ENCODE data around the gene PSTK.

The PSTK gene

DNA sequence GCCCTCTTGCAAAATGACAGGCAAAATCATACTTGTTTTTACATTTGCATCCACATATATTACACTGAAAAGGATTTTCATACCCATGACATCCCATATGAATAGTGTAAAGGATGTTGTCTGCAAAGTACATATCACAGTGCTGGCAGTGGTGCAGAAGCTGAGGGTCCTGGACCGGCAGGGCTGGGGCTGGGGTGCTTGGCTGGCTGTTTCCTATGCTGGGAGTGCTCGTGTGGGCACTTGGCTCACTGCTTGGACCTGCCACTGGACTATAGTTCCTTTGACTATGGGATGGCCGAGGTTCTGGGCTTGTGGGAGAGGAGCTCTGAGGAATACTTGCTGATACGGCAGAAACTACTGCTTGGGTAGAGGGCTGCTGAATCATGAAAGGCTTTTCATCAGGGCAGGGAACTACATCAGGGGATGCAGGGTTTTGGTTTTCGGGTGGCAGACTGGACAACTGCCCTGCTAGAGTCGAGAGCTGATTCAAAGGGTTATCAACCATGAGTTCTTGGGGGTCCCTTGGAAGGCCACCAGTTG, 13.7 kb downstream of the PSTK start:
- no peak for DNase-seq

DNA sequence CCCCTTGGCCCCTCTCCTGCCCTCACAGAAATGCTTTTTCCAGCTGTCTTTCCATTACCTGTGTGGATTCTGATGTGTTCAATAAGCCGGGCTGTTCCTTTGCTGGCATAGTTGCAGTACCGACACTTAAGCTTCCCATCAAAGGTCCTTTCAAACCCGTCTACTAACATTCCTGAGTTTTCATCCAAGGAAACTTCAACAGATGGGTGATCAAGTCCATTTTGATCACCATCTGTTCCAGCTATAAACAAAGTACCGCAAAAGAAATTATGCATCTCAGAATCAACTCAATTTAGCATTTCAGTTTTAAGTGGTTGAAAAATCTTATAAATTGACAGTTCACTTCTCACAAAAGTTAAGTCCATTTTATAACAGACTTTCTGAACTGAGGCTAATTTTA, 15.7 kb downstream of the PSTK start:
- no peak for DNase-seq

DNA sequence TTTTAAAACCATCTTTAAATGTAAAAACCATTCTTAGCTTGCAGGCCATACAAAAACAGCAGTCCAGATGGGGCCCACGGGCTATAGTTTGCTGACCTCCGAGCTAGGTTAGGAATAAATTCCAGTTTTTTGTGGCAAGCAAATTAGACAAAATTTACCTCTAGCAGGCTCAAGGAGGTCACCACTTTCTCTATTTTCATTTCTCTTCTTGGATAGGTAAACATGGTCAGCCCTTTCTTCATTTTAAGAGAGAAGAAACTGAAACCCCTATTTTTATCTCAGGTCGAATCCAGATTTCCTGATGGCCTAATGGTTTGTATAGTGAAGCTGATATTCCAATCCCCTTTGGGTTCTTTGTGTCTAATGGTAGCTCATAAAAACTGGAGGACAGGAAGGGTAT, 17.7 kb downstream of the PSTK start:
- no peak for DNase-seq

DNA sequence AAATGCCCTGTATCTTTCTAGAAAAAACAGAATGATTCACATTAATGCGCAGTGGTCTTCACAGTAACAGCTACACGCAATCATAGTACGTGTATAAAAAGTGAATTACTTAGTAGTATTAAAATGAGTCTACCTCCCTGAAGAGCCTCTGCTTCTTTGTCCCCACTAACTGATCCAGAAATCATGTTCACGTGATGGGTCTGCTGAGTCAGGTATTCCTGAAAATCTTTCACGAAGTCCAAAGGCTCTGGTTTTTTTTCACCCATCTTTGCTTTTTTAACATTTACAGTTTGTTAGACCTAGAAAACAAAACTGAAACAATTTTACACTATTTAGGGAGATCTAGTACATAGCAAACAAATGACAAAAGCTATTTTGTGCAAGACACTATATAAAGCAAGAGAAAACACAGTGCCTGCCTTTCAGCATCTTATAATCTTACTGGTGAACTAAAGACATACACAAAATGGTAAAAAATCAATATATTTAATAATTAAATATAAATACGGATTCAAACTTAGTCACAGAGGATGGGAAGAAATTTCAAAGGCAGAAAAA, 18.2 kb downstream of the PSTK start:
- DNase-seq, result no peak

DNA sequence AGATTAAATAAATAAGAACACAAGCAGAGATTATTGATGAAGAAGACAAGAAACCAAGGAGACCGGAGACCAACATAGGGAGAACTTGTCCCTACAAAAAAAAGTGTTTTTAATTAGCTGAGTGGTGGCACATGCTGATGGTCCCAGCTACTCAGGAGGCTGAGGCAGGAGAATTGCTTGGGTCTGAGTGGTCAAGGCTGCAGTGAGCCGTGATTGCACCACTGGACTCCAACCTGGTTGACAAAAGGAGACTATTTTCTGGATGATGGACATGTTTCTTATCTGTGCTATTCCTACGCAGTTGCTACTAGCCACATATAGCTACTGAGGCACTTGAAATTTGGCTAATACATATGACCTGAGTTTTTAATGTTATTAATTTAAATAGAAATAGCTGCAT, 18.7 kb downstream of the PSTK start:
- no peak for DNase-seq

DNA sequence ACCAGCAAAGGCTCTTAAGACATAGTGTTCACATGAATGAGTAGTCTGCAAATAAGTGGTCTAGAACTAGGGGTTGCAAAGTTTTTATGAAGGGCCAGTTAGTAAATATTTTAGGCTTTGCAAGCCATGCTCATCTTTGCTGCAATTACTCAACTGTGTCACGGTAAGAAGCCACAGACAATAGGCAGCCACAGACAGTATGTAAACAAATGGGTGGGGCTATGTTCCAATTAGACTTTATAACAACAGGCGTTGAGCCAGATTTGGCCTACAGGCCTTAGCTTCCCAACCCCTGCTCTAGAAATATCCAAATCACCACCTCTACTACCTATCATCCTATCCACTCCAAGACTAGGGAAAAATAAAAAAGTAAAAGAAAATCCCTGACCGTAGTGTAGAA, 19.1 kb downstream of the PSTK start:
- no peak for DNase-seq

DNA sequence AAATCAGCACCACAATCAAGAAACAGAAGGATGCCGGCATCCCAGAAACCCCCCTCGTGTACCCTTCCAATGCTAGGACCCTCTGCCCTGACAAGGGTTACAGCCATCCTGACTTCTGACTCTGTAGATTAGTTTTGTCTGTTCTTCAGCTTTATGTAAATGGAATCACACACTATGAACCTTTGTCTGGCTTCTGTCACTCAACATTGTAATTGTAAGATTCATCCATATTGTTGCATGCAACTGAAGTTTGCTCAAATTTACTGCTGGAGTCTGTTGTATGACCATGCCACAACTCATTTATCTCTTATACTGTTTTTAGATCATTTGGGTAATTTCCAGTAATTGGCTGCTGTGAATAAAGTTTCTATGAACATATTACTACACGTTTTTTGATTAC, 20.0 kb downstream of the PSTK start:
- no peak for DNase-seq

DNA sequence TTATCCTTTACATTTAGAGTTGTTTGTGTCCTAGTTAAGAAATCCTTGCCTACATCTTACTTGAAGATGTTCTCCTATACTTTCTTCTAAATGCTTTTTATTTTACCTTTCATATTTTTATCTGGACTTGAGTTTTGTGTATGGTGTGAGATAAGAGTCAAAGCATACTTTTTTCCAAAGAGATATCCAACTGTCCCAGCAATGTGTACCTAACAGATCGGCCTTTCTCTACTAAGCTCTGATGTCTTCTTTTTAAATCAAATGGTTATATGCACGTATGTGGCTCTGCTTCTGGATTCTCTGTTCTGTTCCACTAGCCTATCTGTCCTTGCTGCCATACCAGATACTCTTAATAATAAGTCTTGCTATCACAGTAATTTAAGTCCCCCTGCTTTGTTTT, 21.2 kb downstream of the PSTK start:
- no peak for DNase-seq

DNA sequence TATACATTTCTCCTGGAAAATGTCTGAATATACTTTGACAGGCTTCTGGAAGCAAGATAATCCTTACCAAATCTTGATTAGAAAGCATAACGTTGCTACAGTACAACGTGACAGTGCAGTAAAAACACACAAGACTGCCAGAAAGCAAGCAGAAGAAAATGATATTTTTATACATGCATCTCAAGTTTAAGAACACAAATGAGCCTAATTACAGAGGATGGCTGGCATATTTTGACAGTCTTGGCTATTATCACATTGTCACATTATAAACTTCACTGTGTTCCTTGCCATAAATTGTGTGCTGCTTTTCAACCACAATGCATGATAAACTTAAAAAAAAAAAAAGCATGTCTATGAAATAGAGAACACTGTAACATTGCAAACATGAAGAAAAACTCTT, 24.1 kb downstream of the PSTK start:
- no peak for DNase-seq

DNA sequence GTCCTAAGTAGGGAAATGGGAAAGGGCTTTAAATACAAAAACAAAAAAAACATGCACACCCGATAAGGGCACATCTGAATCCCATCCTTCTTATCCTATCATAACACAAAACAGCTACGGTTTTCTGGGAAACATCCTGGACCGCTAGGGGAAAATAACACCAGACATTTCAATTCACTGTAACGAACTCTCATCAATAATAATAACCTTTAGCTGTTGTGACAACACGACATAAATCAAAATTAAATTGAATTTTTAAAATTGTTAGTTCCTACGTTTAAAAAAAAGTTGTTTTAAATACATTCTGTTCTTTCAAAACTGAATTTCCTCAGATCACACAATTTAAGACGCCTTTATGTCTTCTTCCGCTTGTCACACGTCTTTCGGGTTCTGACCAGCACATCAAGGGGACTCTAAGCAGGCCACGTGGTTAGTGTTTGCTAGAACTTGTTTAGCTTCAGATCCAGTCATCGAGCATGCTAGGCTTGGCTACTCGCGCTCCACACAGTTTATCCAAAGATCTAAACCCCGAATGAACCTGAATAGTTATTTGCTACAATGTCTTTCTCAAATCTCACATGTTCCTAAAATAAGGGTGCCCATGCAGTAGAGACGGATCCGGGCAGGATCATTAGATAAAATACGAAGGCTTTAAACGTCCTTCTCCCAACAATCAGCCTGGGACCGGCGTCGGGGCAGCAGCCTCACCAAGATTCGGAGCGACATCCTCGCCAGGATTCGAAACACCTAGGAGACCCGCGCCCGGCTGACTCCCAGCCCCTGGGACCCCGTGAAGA, 27.6 kb downstream of the PSTK start:
- DNase-seq, result peak; percentile 44

DNA sequence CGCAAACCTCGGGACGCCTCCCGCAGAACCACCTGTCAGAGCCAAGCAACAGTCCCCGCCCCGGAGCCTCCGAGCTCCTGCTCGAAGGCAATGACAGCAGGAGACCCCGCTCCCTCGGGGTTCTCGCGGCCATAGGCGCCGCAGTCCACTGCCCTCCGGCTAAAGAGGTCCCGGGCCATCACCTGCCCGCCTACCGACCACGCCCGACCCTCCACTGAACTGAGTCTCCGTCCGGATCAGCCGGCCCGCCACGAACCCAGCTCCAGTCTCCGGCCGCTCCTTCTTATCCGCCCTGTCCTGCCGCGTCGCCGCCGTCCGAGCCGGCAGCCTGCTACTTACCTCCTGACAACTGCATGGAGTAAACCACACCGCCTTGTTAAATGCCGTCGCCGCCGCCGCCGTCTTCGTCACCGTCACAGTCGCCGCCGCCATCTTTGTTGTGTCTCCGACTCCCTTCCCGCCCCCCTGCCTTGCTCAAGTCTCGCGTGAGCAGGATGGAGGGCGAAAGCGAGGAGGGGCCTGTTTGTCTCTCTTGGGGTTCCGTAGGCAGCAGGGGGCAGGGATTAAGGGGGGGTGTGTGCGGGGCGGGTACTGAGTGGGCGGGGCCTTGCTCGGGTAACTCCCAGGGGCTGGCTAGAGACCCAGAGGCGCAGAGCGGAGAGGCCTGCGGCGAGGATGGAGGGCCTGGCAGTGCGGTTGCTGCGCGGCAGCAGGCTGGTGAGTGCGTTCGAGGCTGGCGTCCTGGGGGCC, 28.3 kb downstream of the PSTK start, which contains the start of the genes ACADSB and IKZF5:
TSS of gene ACADSB (plus strand) at position 652 of the 750 bp plus-strand sequence. CDS start at position 676, 24 bp downstream.
TSS of gene IKZF5 (minus strand) at position 441 of the 750 bp plus-strand sequence. CDS start 10,170 bp downstream, outside the sequence.
- peak; percentile 91 for DNase-seq

DNA sequence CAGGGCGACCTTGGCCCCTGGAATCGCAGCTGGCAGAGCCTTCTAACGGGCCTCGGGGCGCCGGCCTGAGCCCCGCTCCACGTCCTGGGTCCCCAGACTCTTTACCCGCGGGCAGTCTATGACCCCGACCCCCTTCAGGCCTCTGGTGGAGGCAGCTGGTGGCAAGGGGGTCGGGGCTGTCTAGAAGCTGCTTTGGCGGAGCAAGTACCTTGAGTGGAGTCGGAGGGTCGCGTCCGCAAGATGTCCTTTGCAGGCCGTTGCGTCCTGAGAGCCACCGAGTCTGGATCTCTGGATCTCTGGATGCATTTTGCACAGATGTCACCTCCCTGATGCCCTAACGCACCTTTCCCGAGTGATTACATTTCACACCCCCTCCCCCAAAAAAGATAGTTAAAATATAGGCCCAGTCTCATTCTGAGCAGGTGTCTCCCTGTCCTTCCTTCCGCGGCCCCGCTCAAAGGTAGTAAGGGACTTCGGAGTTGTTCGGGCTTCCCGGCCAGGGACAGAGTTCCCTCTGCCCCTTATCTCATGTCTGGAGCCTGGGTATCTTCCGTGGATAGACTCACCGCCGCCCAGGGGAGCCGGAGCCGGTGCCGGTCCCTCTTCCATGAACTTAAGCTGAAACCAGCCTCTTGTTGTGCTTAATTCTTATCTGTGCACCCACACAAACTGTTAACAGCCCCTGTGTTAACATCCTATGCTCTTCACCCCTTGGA, 29.1 kb downstream of the PSTK start:
- DNase-seq, result peak; percentile 35

DNA sequence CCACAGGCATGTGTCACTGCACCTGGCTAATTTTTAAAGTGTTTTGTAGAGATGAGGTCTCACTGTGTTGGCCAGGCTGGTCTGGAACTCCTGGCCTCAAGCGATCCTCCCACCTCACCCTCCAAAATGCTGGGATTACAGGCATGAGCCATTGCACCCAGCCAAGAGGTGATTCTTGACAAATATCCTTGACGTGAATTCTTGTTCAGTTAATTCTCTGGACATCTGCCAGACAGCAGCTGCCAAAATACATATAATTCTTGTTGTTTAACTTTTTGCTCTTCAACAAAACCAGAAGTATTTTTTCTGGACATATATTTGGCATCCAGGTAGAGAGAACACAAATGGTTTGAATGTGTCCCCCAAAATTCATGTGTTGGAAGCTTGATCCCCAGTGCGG, 31.8 kb downstream of the PSTK start:
- no peak for DNase-seq

DNA sequence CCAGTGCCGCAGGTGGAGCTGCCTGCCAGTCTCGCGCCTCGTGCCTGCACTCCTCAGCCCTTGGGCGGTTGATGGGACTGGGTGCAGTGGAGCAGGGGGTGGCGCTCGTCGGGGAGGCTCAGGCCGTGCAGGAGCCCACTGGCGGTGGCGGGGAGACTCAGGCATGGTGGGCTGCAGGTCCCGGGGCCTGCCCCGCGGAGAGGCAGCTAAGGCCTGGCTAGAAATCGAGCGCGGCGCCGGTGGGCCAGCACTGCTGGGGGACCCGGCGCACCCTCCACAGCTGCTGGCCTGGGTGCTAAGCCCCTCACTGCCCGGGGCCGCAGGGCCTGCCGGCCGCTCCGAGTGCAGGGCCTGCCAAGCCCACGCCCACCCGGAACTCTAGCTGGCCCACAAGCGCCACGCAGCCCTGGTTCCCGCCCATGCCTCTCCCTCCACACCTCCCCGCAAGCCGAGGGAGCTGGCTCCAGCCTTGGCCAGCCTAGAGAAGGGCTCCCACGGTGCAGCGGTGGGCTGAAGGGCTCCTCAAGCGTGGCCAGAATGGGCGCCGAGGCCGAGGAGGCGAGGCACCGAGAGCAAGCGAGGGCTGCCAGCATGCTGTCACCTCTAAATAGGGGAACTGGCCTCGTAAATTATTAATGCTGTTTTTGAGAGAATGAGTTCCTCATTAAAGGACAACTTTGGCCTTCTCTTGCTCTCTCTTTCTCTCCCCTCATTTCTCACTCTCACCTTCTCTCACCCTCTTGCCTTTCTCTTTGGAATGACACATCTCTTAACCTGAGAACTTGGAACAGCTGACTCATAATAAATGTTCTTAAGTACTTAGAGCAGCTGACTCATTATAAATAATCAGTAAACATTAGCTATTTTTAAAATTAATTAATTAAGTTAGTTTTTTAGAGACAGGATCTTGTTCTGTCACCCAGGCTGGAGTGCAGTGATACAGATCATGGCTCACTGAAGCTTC, 33.5 kb downstream of the PSTK start:
- DNase-seq, result no peak

DNA sequence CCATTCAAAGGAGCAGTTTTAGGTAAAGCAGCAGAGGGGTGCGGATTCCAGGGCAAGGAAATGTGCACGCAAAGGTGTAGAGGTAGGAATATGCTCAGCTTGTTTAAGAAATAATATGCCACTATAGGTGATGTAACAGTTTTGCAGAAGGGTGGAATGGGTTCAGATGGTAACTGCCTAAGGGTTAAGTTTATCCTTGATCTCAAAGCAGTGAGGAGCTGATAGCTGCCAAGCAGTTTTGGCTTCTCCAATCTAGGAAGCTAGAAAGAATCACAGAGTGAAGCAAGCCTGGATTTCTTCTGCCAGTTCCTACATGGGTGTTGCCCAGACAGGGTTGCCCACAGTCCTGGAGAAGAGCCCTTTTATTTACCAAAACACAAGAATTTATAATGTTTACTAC, 34.6 kb downstream of the PSTK start:
- DNase-seq, result no peak

DNA sequence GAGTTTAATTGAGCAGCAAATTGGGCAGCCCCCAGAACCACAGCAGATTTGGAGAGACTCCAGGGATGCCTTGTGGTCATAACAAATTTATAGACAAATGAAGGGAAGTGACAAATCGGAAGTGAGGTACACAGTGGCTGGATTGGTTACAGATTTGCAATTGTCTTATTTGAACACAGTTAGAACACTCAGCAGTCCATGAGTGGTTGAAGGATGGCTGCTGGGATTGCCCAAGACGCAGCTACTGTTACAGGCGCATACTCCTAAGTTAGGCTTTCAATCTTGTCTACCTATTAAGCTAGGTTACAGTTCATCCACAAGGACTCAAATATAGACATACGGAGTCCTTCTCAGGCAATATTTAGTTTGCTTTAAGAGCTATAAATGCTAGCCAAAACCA, 36.0 kb downstream of the PSTK start:
- DNase-seq, result no peak

DNA sequence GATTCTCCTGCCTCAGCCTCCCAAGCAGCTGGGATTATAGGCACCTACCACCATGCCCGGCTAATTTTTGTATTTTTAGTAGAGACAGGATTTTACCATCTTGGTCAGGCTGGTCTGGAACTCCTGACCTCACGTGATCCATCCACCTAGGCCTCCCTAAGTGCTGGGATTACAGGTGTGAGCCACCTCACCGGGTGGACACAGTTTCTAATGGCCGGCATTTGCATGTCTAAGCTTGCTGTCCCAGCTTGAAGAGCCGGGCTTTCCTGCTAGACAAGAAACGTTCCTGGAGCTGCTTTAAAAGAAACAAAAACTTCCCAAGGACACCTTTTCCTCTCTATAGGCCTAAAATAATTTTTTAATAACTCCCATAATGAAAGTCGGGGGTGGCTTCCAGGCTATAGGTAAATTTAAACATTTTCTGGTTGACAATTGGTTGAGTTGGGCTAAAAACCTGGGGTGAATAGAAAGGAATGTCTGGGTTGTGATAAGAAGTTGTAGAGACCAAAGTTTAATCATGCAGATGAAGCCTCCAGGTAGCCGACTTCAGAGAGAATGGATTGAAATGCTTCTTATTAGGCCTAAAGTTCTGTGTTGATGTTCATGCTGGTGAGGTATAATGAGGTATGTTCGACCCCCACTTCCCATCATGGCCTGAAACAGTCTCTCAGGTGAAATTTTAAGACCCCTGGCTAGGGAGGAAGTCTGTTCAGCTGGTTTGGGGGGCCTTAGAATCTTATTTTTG, 37.4 kb downstream of the PSTK start:
- no peak for DNase-seq

DNA sequence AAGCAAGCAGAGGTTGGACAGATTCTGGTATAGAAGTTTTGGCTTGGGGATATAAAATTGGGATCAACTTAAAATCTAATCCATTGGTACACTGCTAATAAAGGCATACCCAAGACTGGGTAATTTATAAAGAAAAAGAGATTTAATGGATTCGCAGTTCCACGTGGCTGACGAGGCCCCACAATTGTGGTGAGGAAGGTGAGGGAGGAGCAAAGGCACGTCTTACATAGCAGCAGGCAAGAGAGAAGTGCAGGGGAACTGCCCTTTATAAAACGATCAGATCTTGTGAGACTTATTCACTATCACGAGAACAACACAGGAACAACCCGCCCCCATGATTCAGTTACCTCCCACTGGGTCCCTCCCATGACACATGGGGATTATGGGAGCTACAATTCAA, 38.3 kb downstream of the PSTK start:
- DNase-seq, result no peak

DNA sequence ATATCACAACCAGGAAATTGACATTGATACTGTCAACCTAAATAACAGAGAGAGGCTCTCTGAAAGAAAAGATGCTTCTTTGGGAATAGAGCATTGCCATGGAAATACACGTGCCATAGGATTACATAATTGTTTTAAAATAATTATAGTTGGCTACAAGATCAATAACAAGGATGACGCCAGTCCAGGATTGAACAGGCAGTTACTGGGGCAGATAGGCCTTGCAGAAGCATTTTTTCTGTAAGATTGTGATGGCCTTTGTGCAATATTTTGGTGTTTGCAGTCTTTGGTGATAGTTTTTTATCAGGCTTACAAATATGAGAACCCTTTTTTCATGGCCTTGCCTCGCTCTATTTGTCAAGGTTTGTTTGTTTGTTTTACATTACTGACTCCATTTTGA, 39.1 kb downstream of the PSTK start:
- no peak for DNase-seq

DNA sequence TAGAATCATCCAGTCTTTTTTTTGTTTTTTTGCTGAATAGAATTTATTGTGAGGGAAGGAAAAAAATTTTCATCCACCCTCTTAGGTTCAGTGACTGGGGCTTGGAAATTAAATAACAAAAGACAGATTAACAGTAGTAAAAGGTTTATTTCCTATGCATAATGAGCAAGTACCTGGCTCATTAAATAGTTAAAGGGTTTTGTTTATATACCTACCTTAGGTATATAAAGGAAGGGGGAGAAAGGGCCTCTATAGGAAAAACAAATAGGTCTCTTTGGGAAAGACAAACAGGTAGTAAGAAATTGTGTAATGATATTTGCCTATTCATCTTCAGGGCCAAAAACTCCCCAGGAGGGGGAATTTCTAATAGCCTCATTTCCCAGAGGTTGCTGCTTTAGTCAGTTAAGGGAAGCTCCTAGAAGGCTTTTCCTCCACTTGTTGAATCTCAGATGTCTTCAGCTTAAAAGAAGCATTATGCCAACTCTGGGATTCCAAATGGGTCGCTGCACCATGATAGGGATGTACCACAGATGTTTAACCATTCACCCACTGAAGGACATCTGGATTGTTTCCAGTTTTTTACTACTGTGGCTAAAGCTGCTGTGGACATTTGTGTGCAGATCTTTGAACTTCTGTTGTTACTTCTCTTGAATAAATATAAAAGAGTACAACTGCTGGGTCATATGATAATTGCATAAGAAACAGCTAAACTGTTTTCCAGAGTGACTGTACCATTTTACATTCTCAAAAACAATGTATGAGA, 39.9 kb downstream of the PSTK start:
- DNase-seq, result no peak
